ENCODE results near the gene KDM4B. TPM values are rescaled to one million over a fixed set of nuclear protein-coding genes. Genes with fewer than 3 reads are reported as not detected.

KDM4B gene
- total RNA-seq, 2 donors from 2014 or later = 22.2 to 27.8 TPM

DNA sequence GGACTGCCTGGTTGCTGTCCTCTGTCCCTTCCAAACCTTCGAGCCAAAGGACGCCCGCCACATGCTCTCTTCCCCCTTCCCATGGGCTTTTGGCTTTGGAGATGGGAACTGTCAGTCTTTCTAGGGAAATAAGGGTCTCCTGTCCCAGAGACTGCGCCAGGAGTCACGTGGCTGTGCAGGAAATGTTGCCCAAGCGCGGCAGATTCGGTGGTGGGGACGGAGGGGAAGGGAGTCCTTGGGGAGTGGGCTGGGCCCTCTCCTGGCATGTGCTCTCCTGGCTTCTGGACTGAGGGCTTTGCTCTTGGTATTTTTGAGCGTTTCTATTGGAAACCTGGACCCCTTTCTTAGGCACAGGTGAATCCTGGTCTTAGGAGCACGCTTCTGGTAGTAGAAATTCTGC lies 103.2 kb downstream of the KDM4B start:
- intact Hi-C loops (cut with DNase I) = no loop called here
- DNase-seq (no peak), ATAC-seq (peak in 1 of 2 donors; percentile 36)

DNA sequence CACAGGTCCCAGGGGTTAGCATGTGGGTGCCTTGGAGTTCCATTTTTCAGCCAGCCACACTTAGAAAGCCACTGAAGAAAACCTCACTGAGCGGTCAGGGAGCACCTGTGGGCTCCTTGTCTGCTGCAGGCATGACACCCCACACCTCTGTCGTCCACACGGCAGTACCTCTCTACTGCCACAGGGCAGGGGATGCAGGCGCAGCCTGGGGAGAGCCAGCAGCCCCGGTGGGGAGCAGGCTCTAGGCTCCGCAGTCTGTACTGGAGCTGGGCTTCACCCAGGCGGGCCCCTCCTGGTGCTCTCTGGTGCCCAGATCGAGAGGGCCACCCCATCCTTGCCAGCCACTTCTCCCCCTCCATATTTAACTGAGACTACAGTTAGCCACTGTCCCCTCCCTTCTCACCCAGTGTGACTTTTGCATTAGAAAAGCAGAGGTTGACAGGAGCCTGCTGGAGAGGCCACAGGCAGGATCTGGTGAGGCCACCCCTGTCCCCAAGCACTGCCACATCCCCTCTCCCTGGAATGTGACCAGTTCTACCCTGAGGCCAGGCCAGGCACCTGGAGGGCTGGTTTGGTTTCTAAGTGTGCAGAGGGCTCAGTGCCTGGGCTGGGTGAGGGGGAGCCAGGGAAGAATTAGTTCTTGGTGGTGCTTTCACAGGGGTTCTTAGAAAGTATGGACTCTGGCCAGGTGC lies 104.4 kb downstream of the KDM4B start:
- ATAC-seq (no peak), DNase-seq (no peak)
- intact Hi-C loops (cut with DNase I) = no loop called here

DNA sequence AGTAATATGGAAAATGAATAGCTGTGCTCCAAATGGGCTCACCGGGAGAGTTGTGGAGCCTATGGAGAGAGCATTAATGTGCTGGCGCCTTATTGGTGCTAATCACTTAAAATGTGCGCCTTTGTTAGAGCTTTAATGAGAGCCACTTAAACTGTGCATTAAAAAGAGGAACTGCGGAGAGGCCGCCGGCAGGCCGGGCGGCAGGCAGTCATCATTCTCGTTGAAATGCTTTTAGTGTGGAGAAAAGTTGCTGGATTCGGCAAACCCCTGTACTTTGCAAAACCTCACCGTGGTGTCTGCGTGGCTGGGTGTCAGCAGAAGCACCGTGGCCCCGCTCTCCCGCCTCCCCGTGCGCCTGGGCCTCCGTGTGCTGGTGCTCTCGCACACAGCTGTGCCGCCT lies 105.5 kb downstream of the KDM4B start:
- DNase-seq = no peak
- ATAC-seq = no peak
- intact Hi-C loops (cut with DNase I) = no loop called here

GRCh38 chr19:5074830-5075394 lies 106.0 kb downstream of the KDM4B start:
- intact Hi-C loops (cut with DNase I) = no loop called here
- DNase-seq (no peak), ATAC-seq (no peak)

- intact Hi-C loops (cut with DNase I) = no loop called here
- ATAC-seq (no peak), DNase-seq (no peak)
These were observed 106.7 kb downstream of the KDM4B start for GRCh38 chr19:5075597-5075996.

DNA sequence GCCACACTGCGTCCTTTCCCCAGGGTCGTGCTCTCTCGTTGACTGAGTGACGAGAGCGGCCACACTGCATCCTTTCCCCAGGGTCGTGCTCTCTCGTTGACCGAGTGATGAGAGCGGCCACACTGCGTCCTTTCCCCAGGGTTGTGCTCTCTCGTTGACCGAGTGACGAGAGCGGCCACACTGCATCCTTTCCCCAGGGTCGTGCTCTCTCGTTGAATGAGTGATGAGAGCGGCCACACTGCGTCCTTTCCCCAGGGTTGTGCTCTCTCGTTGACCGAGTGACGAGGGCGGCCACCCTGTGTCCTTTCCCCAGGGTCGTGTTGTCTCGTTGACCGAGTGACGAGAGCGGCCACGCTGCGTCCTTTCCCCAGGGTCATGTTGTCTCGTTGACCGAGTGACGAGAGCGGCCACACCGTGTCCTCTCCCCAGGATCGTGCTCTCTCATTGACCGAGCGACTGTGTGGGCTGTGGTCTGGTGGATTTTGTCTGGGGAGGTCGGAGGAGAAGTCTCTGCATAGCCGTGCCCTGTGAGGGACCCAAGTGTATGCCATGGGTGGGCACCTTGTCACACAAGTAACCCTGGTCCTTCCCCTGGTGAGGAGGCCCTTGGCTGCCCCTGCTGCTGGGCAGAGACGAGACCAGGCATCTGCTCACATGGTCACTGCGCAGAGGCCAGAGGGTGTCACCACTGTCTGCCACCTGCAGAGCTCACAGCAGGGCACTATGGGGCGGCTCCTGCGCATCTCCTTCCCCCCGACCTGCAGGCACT lies 107.7 kb downstream of the KDM4B start:
- no peak for ATAC-seq
- intact Hi-C loops (cut with DNase I) = no loop called here
- no peak for DNase-seq

DNA sequence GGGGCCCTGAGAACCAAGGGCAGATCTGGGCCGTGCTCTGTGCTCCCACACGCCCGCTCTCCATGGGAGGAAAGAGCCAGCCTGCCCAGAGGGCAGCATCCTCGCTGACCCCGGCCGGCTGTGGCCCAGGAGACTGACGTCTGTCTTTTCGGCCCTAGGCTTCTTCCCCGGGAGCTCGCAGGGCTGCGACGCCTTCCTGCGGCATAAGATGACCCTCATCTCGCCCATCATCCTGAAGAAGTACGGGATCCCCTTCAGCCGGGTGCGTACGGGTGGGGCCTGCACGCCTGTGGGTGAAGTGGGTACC lies 108.2 kb downstream of the KDM4B start:
- DNase-seq = no peak
- intact Hi-C loops (cut with DNase I) = no loop called here
- ATAC-seq = no peak

- intact Hi-C loops (cut with DNase I) = no loop called here
- DNase-seq = no peak
- peak; percentile 12 to 38 for ATAC-seq
These were observed 109.3 kb downstream of the KDM4B start for GRCh38 chr19:5078182-5078581.

GRCh38 chr19:5078666-5079065 lies 109.8 kb downstream of the KDM4B start:
- DNase-seq (no peak), ATAC-seq (peak; percentile 57 to 64)
- intact Hi-C loops (cut with DNase I) = no loop called here

DNA sequence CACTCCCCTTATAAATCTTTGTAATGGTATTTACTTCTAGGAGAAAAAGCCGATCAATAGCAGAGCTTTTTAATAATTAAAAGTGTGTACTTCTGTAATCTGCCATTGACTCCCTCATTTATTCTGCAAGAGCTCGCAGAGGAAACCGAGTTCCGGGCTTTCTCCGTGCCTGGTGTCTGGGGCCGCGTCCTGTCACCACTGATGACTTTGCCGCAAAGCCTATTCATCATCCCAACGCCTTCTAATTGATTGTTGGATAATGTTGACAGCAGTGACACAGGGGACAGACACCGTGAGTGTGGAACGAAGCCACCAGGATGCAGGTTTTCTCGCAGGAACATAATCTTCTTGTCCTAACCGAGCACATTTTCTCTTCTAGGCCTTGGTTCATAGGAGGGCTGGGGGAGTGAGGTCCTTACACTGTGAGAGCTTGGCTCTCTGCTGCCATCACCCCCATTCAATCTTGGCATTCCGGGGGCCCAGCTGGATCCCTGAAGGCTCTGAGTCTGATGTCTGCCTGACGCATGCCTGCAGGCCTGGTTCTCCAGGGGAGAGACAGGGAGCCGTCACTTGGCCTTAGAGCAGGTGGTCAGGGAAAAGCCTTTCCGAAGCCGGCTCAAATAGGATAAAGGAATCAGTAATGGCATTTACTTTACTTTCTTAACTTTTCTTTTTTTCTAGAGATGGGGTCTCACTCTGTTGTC lies 110.3 kb downstream of the KDM4B start:
- DNase-seq (no peak), ATAC-seq (no peak)
- intact Hi-C loops (cut with DNase I) = no loop called here

- ATAC-seq (no peak), DNase-seq (no peak)
- intact Hi-C loops (cut with DNase I) = no loop called here
These were observed 111.2 kb downstream of the KDM4B start for GRCh38 chr19:5080030-5080654.

GRCh38 chr19:5080809-5081208 lies 111.9 kb downstream of the KDM4B start:
- ATAC-seq (no peak), DNase-seq (no peak)
- intact Hi-C loops (cut with DNase I) = no loop called here

- intact Hi-C loops (cut with DNase I) = no loop called here
- no peak for ATAC-seq
- no peak for DNase-seq
These were observed 112.7 kb downstream of the KDM4B start for GRCh38 chr19:5081443-5082161.

GRCh38 chr19:5083547-5083965 lies 114.6 kb downstream of the KDM4B start:
- peak; percentile 52 to 74 for ATAC-seq
- DNase-seq = peak; percentile 72
- intact Hi-C loops (cut with DNase I) = no loop called here

- DNase-seq (no peak), ATAC-seq (no peak)
- intact Hi-C loops (cut with DNase I) = no loop called here
These were observed 116.7 kb downstream of the KDM4B start for GRCh38 chr19:5085566-5085965.

GRCh38 chr19:5086230-5086629 lies 117.3 kb downstream of the KDM4B start:
- no peak for ATAC-seq
- DNase-seq = no peak
- intact Hi-C loops (cut with DNase I) = no loop called here

DNA sequence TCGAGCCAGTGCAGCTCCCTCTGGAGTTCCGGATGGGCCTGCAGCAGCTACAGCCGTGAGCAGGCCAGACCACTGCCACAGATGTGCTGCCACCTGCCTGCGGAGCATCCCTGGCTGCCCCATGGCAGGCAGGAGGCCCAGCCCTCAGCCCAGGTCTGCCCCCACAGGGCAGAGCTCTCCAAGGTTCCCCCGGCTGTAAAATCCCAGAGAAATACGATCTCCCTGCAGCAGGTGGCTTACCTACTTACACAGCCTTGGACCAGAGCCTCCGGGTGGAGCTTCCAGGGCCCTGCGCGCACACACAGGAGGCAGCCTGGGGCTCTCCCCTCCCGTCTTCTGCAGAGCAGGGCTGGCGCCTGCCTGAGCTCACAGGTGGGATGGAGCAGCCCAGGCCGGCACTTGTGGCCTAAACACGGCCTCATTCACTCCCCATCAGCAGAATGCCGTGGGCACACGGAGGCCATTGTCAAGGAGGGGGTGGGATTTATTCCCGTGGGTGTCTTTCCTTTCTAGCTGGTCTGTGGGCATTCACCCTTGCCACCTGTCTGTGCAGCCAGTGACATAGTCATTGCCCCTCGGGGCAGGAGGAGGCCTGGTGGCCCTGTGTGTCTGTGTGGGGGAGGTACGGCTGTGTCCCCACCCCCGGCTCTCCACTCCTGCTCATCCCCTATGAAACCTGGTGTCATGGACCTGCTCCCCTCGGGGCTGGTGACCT lies 118.0 kb downstream of the KDM4B start:
- intact Hi-C loops (cut with DNase I) = no loop called here

DNA sequence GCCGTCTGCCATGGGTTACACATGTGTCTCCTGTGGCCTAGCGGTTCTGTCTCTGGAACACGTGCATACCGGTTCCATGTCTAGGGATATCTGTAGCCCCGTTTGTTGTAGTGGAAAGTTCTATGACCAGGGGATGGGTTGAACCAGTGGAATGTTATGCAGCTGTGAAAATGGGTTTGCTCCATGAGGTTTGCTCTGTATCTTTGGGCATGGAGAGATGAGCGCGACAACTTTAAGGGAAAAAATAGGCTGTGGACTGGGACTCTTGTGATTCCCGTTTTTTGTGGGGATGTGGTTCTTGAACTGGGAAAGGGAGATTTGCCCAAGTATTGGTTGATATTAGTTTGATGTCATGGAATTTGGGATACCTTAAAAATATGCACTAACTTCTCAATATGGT lies 120.4 kb downstream of the KDM4B start:
- intact Hi-C loops (cut with DNase I) = no loop called here
- DNase-seq (no peak), ATAC-seq (no peak)

More for the DNA sequence above, 118.0 kb downstream of the KDM4B start:
- DNase-seq (no peak), ATAC-seq (no peak)
